ENCODE data around the gene TTC34.

TTC34 gene

GRCh38 chr1:2595812-2596529 is 205.5 kb downstream of the TTC34 start:
- DNase-seq (ENCODE audit: insufficient read length, low spot score) (no peak), FAIRE-seq (no peak)
- no peak for TF ChIP-seq POLR2A (IDR thresholded peaks at IDR 0.05; ENCODE audit: low read depth, low read length)

GRCh38 chr1:2595261-2595811 is 206.2 kb downstream of the TTC34 start:
- no peak for FAIRE-seq
- no peak for DNase-seq (ENCODE audit: insufficient read length, low spot score)
- TF ChIP-seq POLR2A (IDR thresholded peaks at IDR 0.05; ENCODE audit: low read depth, low read length): no peak

DNA sequence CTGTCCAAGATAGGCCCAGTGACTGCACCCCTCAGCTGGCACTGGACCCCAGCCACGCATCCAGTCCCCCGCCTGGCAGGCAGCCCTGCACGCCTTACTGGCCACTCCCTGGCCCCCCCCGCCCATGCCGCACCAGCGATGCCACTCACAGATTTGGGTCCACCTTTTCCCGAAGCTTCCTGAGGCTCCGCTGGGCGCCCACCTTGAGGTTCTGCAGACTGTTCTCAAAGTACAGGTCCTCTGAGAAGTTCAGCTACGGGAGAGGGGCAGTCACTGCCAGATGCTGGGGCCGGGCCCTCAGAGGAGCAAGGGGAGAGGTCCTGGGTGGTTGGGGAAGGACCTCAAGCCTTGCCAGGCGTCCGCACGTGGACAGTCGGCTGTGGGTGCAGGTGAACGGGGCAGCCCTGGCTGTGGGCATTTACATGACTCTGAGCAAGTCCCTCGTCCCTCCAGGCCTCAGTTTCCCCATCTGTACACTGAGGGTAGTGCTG is 206.8 kb downstream of the TTC34 start:
- no peak for TF ChIP-seq POLR2A (IDR thresholded peaks at IDR 0.05; ENCODE audit: low read depth, low read length)
- FAIRE-seq: no peak
- no peak for DNase-seq (ENCODE audit: insufficient read length, low spot score)

- FAIRE-seq (no peak), DNase-seq (ENCODE audit: insufficient read length, low spot score) (no peak)
- no peak for TF ChIP-seq POLR2A (IDR thresholded peaks at IDR 0.05; ENCODE audit: low read depth, low read length)
Measured at GRCh38 chr1:2594001-2594640, 207.4 kb downstream of the TTC34 start.

DNA sequence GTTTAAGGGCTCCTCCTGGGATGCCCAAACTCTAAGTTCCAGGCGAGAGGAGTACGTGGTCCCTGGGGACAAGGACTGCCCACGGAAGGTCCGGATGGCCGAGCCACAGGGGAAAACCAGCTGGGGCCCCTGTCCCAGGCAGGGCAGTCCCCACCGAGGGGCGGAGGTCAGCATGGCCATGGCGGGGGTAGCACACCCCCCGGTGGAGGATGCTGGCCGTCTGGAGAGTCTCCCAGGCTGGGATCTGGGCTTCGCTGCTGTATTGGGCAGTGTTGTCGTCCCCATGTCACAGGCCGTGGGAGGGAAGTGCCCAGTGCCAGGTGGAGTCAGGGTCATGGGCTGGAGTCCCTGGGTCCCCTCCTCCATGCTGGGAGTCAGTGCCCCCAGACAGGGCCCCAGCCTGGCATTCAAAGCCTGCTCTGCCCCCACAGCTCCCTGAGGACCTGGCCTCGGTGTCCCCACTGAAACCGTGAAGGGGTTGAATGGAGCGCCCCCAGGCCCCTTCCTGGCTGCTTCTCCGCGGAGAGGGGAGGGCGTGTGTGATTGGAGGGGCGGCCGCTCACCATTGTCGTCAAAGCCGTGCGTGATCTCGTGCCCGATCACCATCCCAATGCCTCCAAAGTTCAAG is 208.1 kb downstream of the TTC34 start:
- FAIRE-seq (no peak), DNase-seq (ENCODE audit: insufficient read length, low spot score) (no peak)
- TF ChIP-seq POLR2A (IDR thresholded peaks at IDR 0.05; ENCODE audit: low read depth, low read length): no peak

DNA sequence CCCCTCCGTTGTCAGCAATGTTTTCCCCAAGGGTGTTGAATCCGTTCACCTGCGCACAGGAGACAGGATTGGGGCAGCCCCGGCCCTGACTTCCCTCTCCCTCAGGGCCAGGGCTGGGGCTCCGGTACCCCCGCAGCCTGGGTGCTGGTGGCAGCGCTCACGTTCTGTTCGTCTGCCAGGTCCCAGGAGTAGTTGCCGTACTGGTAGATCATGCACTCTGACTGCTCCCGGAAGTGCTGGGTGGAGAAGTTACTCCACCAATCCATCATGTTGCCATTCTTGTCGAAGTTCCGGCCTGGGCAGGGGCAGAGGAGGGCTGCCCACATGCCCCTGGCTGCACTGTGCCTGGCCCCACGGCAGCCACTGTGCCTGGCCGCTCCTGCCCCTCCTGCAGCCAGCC is 208.8 kb downstream of the TTC34 start:
- TF ChIP-seq POLR2A (IDR thresholded peaks at IDR 0.05; ENCODE audit: low read depth, low read length): no peak
- DNase-seq (ENCODE audit: insufficient read length, low spot score) (no peak), FAIRE-seq (no peak)

- TF ChIP-seq POLR2A (IDR thresholded peaks at IDR 0.05; ENCODE audit: low read depth, low read length): no peak
- FAIRE-seq (no peak), DNase-seq (ENCODE audit: insufficient read length, low spot score) (no peak)
Measured at GRCh38 chr1:2591581-2592261, 209.8 kb downstream of the TTC34 start.

- DNase-seq (ENCODE audit: insufficient read length, low spot score) (no peak), FAIRE-seq (no peak)
- TF ChIP-seq POLR2A (IDR thresholded peaks at IDR 0.05; ENCODE audit: low read depth, low read length): no peak
Measured at GRCh38 chr1:2591233-2591580, 210.3 kb downstream of the TTC34 start.

GRCh38 chr1:2590233-2591141 is 211.0 kb downstream of the TTC34 start:
- TF ChIP-seq POLR2A (IDR thresholded peaks at IDR 0.05; ENCODE audit: low read depth, low read length): no peak
- DNase-seq (ENCODE audit: insufficient read length, low spot score) (no peak), FAIRE-seq (no peak)

- DNase-seq (ENCODE audit: insufficient read length, low spot score) (no peak), FAIRE-seq (no peak)
- TF ChIP-seq POLR2A (IDR thresholded peaks at IDR 0.05; ENCODE audit: low read depth, low read length): no peak
Measured at GRCh38 chr1:2589431-2590232, 211.9 kb downstream of the TTC34 start.

- FAIRE-seq: no peak
- DNase-seq (ENCODE audit: insufficient read length, low spot score): no peak
- TF ChIP-seq POLR2A (IDR thresholded peaks at IDR 0.05; ENCODE audit: low read depth, low read length): no peak
Measured at GRCh38 chr1:2588661-2589430, 212.6 kb downstream of the TTC34 start.

Data from H54 (cell line).